K562 (cell line): Measurements from ENCODE around the gene PHKA2. TPM values are rescaled to one million over a fixed set of nuclear protein-coding genes. Genes with fewer than 3 reads are reported as not detected.

Experiments used
- CREM ChIP-seq: IDR thresholded peaks from 2 replicates; pipeline ENCODE4 v1.6.1; 2014; ENCODE audit warnings: antibody characterized with exemption, low read depth
- DPF2 ChIP-seq: fragments of 450-650 bp; IDR thresholded peaks from 2 replicates; pipeline ENCODE4 v1.6.1; 2016
- GATA2 ChIP-seq: sonication (generic); formaldehyde crosslinking; IDR thresholded peaks from 2 replicates; pipeline ENCODE4 v1.4.0; 2020; ENCODE audit warnings: mild to moderate bottlenecking, missing genetic modification reagents
- HDAC1 ChIP-seq, 2 experiments: fragments of 450-650 bp; IDR thresholded peaks; 2 replicates each; pipeline ENCODE4 v1.6.1; 2016 to 2017; ENCODE audit warnings: inconsistent platforms in 1 of 2, mild to moderate bottlenecking in 1 of 2, moderate library complexity in 1 of 2
- MTA3 ChIP-seq: fragments of 450-650 bp; formaldehyde crosslinking; IDR thresholded peaks from 2 replicates; pipeline ENCODE4 v1.6.1; 2017; ENCODE audit warnings: mild to moderate bottlenecking, borderline replicate concordance
- MYNN ChIP-seq, 2 experiments: sonication (generic); formaldehyde crosslinking in 1 of 2; IDR thresholded peaks; 2 replicates each; pipeline versions ENCODE4 v1.5.0 to v1.6.1; 2016 to 2020; ENCODE audit warnings: antibody characterized with exemption in 1 of 2, missing genetic modification reagents in 1 of 2
- POLR2G ChIP-seq: fragments of 200-400 bp; formaldehyde crosslinking; IDR thresholded peaks from 2 replicates; pipeline ENCODE4 v1.6.1; 2017; ENCODE audit warnings: low read depth, mild to moderate bottlenecking, antibody characterized with exemption, low read length, moderate library complexity
- ZFX ChIP-seq: sonication (generic); formaldehyde crosslinking; IDR thresholded peaks from 2 replicates; pipeline ENCODE4 v1.8.0; 2022; ENCODE audit warnings: mild to moderate bottlenecking, missing genetic modification reagents, moderate library complexity
- ZNF224 ChIP-seq: sonication (generic); formaldehyde crosslinking; IDR thresholded peaks from 2 replicates; pipeline ENCODE4 v1.8.0; 2022; ENCODE audit warnings: mild to moderate bottlenecking, missing genetic modification reagents
- ZNF324 ChIP-seq: fragments of 250-450 bp; sonication (Bioruptor Pico); IDR thresholded peaks from 2 replicates; pipeline ENCODE4 v1.4.0; 2020; ENCODE audit warnings: mild to moderate bottlenecking
- ZNF347 ChIP-seq: fragments of 450-650 bp; formaldehyde crosslinking; IDR thresholded peaks from 2 replicates; pipeline ENCODE4 v1.4.0; 2020; ENCODE audit warnings: low read depth, mild to moderate bottlenecking, moderate library complexity
- ZNF41 ChIP-seq: fragments of 250-450 bp; sonication (Bioruptor Pico); conservative IDR thresholded peaks from 2 replicates; pipeline ENCODE4 v1.4.0; 2020; ENCODE audit warnings: mild to moderate bottlenecking
- polyA plus RNA-seq, 8 experiments: library from polyadenylated mRNA; depleted of rRNA in 4 of 8; stranded (reverse) in 5 of 8; unstranded in 3 of 8; fragments of >200 nt; fragmentation: Nextera tagmentation in 2 of 8; fragmentation: Illumina TruSeq in 1 of 8; extraction: Ambion mirVana in 2 of 8; extraction: Trizol in 1 of 8; gene quantifications; 2 replicates each; pipeline versions ENCODE4 v1.2.1 to v1.2.3, GENCODE V29; 2011 to 2014; ENCODE audit warnings: inconsistent platforms in 1 of 8, missing spikeins in 1 of 8
- total RNA-seq, 7 experiments: library from RNA; depleted of rRNA in 6 of 7; stranded (reverse); fragments of >200 nt in 6 of 7; fragmentation: Illumina TruSeq in 2 of 7; extraction: Trizol in 2 of 7; gene quantifications; 2 replicates each; pipeline versions ENCODE4 v1.2.1 to v1.2.3, GENCODE V29; 2011 to 2021; ENCODE audit warnings: low replicate concordance in 1 of 7
- TF ChIP-seq, protein P1 (sequence below): sonication (generic); formaldehyde crosslinking; IDR thresholded peaks from 2 replicates; pipeline ENCODE4 v1.8.0; 2022; ENCODE audit warnings: missing genetic modification reagents, mild to moderate bottlenecking, moderate library complexity, borderline replicate concordance
- TF ChIP-seq, protein P2 (sequence below), 2 experiments: fragments of 450-650 bp in 1 of 2; sonication (generic) in 1 of 2; formaldehyde crosslinking; conservative IDR thresholded peaks; 2 replicates each; pipeline versions ENCODE4 v1.4.0 to v1.8.1; 2020 to 2022; ENCODE audit warnings: mild to moderate bottlenecking in 1 of 2, missing genetic modification reagents in 1 of 2

The PHKA2 gene
- total and polyA plus RNA-seq, 9 of the 15 experiments (the other 6 are each of a cell fraction or from before 2014, with no cell fraction given) = 2.8 to 33.1 (median 20.3) TPM

- TF ChIP-seq, protein P1, sequence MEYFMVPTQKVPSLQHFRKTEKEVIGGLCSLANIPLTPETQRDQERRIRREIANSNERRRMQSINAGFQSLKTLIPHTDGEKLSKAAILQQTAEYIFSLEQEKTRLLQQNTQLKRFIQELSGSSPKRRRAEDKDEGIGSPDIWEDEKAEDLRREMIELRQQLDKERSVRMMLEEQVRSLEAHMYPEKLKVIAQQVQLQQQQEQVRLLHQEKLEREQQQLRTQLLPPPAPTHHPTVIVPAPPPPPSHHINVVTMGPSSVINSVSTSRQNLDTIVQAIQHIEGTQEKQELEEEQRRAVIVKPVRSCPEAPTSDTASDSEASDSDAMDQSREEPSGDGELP (CRISPR knock-in tag) = peak; percentile 74
- TF ChIP-seq, protein P2, sequence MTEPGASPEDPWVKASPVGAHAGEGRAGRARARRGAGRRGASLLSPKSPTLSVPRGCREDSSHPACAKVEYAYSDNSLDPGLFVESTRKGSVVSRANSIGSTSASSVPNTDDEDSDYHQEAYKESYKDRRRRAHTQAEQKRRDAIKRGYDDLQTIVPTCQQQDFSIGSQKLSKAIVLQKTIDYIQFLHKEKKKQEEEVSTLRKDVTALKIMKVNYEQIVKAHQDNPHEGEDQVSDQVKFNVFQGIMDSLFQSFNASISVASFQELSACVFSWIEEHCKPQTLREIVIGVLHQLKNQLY (CRISPR knock-in tag; conservative IDR thresholded peaks at IDR 0.05) = no peak
- peak; percentile 48 for TF ChIP-seq ZFX
- TF ChIP-seq ZNF347 = no peak
- TF ChIP-seq POLR2G = peak; percentile 33
- TF ChIP-seq ZNF41 = no peak
- 0 out of 2 replicates have a peak, but pooled peaks have one; percentile 17 for TF ChIP-seq MYNN (IDR thresholded peaks at IDR 0.05)
- no peak for TF ChIP-seq MYNN (CRISPR knock-in tag; IDR thresholded peaks at IDR 0.05)
- no peak for TF ChIP-seq ZNF324 (CRISPR knock-in tag)
- TF ChIP-seq CREM = 0 out of 2 replicates have a peak, but pooled peaks have one; percentile 17
- 0 out of 2 replicates have a peak, but pooled peaks have one; percentile 29 for TF ChIP-seq MTA3
- TF ChIP-seq ZNF224 (CRISPR knock-in tag) = no peak
- TF ChIP-seq GATA2 (CRISPR knock-in tag) = no peak
- TF ChIP-seq DPF2 = 0 out of 2 replicates have a peak, but pooled peaks have one; percentile 19
- TF ChIP-seq HDAC1 (IDR thresholded peaks at IDR 0.05) = peak in 1 of 2 experiments; percentile 25; a peak in 1 of 4 replicates
Measured at GRCh38 chrX:18886344-18887161, 97.4 kb downstream of the PHKA2 start (continued).
